ENCODE measurements around the gene CRYL1.

Gene CRYL1

GRCh38 chr13:20416223-20416745 lies 109.4 kb downstream of the CRYL1 start:
- DNase-seq = no peak

- no peak for DNase-seq
These were observed 110.0 kb downstream of the CRYL1 start for GRCh38 chr13:20415694-20416107.

- no peak for DNase-seq
These were observed 110.4 kb downstream of the CRYL1 start for GRCh38 chr13:20415306-20415679.

GRCh38 chr13:20414546-20415305 lies 110.9 kb downstream of the CRYL1 start:
- no peak for DNase-seq

GRCh38 chr13:20412691-20413355 lies 112.8 kb downstream of the CRYL1 start:
- DNase-seq = no peak

- DNase-seq = no peak
These were observed 113.9 kb downstream of the CRYL1 start for GRCh38 chr13:20411638-20412342.

GRCh38 chr13:20410726-20411125 lies 114.9 kb downstream of the CRYL1 start:
- DNase-seq = no peak

GRCh38 chr13:20408181-20408580 lies 117.5 kb downstream of the CRYL1 start:
- no peak for DNase-seq

- no peak for DNase-seq
These were observed 117.9 kb downstream of the CRYL1 start for GRCh38 chr13:20407759-20408158.

GRCh38 chr13:20405691-20406090 lies 120.0 kb downstream of the CRYL1 start:
- DNase-seq = no peak

GRCh38 chr13:20404488-20405222 lies 121.0 kb downstream of the CRYL1 start:
- no peak for DNase-seq

GRCh38 chr13:20403826-20404225 lies 121.8 kb downstream of the CRYL1 start:
- no peak for DNase-seq

GRCh38 chr13:20402881-20403280 lies 122.8 kb downstream of the CRYL1 start:
- DNase-seq = no peak

GRCh38 chr13:20401931-20402856 lies 123.5 kb downstream of the CRYL1 start:
- no peak for DNase-seq

GRCh38 chr13:20401531-20401930 lies 124.1 kb downstream of the CRYL1 start:
- no peak for DNase-seq

GRCh38 chr13:20400774-20401173 lies 124.9 kb downstream of the CRYL1 start:
- DNase-seq = no peak

- DNase-seq = no peak
These were observed 125.7 kb downstream of the CRYL1 start for GRCh38 chr13:20399961-20400360.

- DNase-seq = no peak
These were observed 126.1 kb downstream of the CRYL1 start for GRCh38 chr13:20399515-20399914.

GRCh38 chr13:20398459-20398858 lies 127.2 kb downstream of the CRYL1 start:
- no peak for DNase-seq

- DNase-seq = no peak
These were observed 127.8 kb downstream of the CRYL1 start for GRCh38 chr13:20397896-20398295.

GRCh38 chr13:20395061-20395916 lies 130.4 kb downstream of the CRYL1 start:
- DNase-seq = no peak
